Right cardiac atrium (tissue), 5 donors: Measurements from ENCODE around the gene THSD4. TPM values are rescaled to one million over a fixed set of nuclear protein-coding genes. Genes with fewer than 3 reads are reported as not detected.

ENCODE experiments used
- ATAC-seq, 2 donors: fragments of 200-7000 bp; cut with Tn5 transposase; one replicate each; pipeline versions ENCODE4 v1.8.0 to v1.9.1; 2020; ENCODE audit warnings: moderate library complexity in 2 of 2, mild to moderate bottlenecking in 1 of 2
- DNase-seq, 3 donors: peaks; one replicate each; pipeline ENCODE4 v3.0.0-alpha.2; 2020
- H3K27ac ChIP-seq: one replicate; pipeline ENCODE4 v1.5.1; 2013; ENCODE audit warnings: mild to moderate bottlenecking, low read length, control low read depth, moderate library complexity
- H3K27me3 ChIP-seq: one replicate; pipeline ENCODE4 v1.6.1; 2013; ENCODE audit not compliant: control insufficient read depth, insufficient read depth
- H3K4me1 ChIP-seq: one replicate; pipeline ENCODE4 v1.6.1; 2013; ENCODE audit warnings: low read length; ENCODE audit not compliant: control insufficient read depth, insufficient read depth
- H3K4me3 ChIP-seq: one replicate; pipeline ENCODE4 v1.5.1; 2013; ENCODE audit warnings: low read length, control low read depth
- H3K9me3 ChIP-seq: one replicate; pipeline ENCODE4 v1.6.1; 2013; ENCODE audit warnings: low read length; ENCODE audit not compliant: control insufficient read depth
- WGBS: extraction: QIAGEN DNeasy Blood & Tissue Kit; methylation state at CpG from one replicate; pipeline ENCODE4 v1.1.7; 2013; 5-methylcytosine and 5-hydroxymethylcytosine counted together
- intact Hi-C, 4 donors: fragments of 100-400 bp; cut with DNase I; formaldehyde crosslinking; loops; one replicate each; pipeline versions ENCODE4 v1.11.0 to v1.14.0; 2022 to 2023
- polyA plus RNA-seq: library from polyadenylated mRNA; stranded (reverse); fragments of 200-250 nt; gene quantifications from one replicate; pipeline ENCODE4 v1.2.3, GENCODE V29; 2013
- total RNA-seq, 4 donors: library from RNA; stranded (reverse); fragmentation: NEBNext Ultra II Directional; extraction: Animal tissue kit (Norgen Biotek cat#: 25700); gene quantifications; one replicate each; pipeline ENCODE4 v1.2.1, GENCODE V29; 2021
- donor health status: healthy with polysubstance abuse.
- donor health status: DM: no; HTN: yes; CAD: no.
- donor health status: DM: no; HTN: no; CAD: no.
- donor health status: DM: no; HTN: yes; CAD: no; lungs with severe emphysema.
- donor health status: DM: yes; HTN: yes; CAD: no.

THSD4 gene
- total and polyA plus RNA-seq, 5 donors = 40.5 to 93.8 (median 67.3) TPM

- Histone ChIP-seq H3K27ac (no peak overlapping the region), H3K4me1 (no peaks in the 10 kb centered on the region), H3K9me3 (no peaks in the 10 kb centered on the region), H3K4me3 (no peak overlapping the region), H3K27me3 (no peaks in the 10 kb centered on the region)
- 29% methylated on average over 12 of the region's 12 CpGs for WGBS
- DNase-seq = peak; percentile 29 to 71 (median 66)
- ATAC-seq = peak; percentile 62 to 79
- intact Hi-C loops = no loop called here
Measured at GRCh38 chr15:71547011-71547410, 431.7 kb downstream of the THSD4 start.

- H3K9me3 ChIP-seq = no peaks in the 10 kb centered on the region
- WGBS = 39% methylated on average over 4 of the region's 4 CpGs
- H3K4me3 ChIP-seq = no peak overlapping the region
- intact Hi-C loops = no loop called here
- DNase-seq (no peak), ATAC-seq (no peak)
- no peak overlapping the region for H3K27ac ChIP-seq
- H3K4me1 ChIP-seq = no peaks in the 10 kb centered on the region
- no peaks in the 10 kb centered on the region for H3K27me3 ChIP-seq
Measured at GRCh38 chr15:71548401-71548807, 433.1 kb downstream of the THSD4 start.

- H3K4me1 ChIP-seq = no peaks in the 10 kb centered on the region
- ATAC-seq (no peak), DNase-seq (no peak)
- H3K27ac ChIP-seq = peak overlapping the region; percentile 12
- H3K4me3 ChIP-seq = no peak overlapping the region
- no peaks in the 10 kb centered on the region for H3K9me3 ChIP-seq
- WGBS = 55% methylated on average over 5 of the region's 5 CpGs
- intact Hi-C loops = no loop called here
- H3K27me3 ChIP-seq = no peaks in the 10 kb centered on the region
Measured at GRCh38 chr15:71549091-71549490, 433.8 kb downstream of the THSD4 start.

- Histone ChIP-seq H3K27me3 (no peaks in the 10 kb centered on the region), H3K9me3 (no peaks in the 10 kb centered on the region), H3K4me3 (no peak overlapping the region), H3K4me1 (no peaks in the 10 kb centered on the region), H3K27ac (no peak overlapping the region)
- WGBS = 60% methylated on average over 5 of the region's 5 CpGs
- ATAC-seq (peak; percentile 84 to 91), DNase-seq (peak; percentile 34 to 75 (median 72))
- intact Hi-C loops = no loop called here
Measured at GRCh38 chr15:71549697-71550096, 434.4 kb downstream of the THSD4 start.

GRCh38 chr15:71551566-71551965, 436.3 kb downstream of the THSD4 start:
- H3K4me1 ChIP-seq = no peaks in the 10 kb centered on the region
- no peaks in the 10 kb centered on the region for H3K27me3 ChIP-seq
- no peak overlapping the region for H3K27ac ChIP-seq
- 78% methylated on average over 5 of the region's 5 CpGs for WGBS
- no peak for DNase-seq
- ATAC-seq = no peak
- intact Hi-C loops = no loop called here
- H3K4me3 ChIP-seq = no peak overlapping the region
- H3K9me3 ChIP-seq = no peaks in the 10 kb centered on the region

GRCh38 chr15:71559098-71559497, 443.8 kb downstream of the THSD4 start:
- intact Hi-C loops = no loop called here
- H3K27me3 ChIP-seq = no peaks in the 10 kb centered on the region

GRCh38 chr15:71559616-71560015, 444.3 kb downstream of the THSD4 start:
- Histone ChIP-seq H3K27ac (no peak overlapping the region), H3K4me1 (no peaks in the 10 kb centered on the region), H3K27me3 (no peaks in the 10 kb centered on the region), H3K9me3 (no peaks in the 10 kb centered on the region), H3K4me3 (no peak overlapping the region)
- intact Hi-C loops = no loop called here
- DNase-seq (no peak), ATAC-seq (no peak)
- 62% methylated on average over 3 of the region's 3 CpGs for WGBS

More at GRCh38 chr15:71559098-71559497, 443.8 kb downstream of the THSD4 start:
- ATAC-seq (no peak), DNase-seq (no peak)
- H3K27ac ChIP-seq = no peak overlapping the region
- WGBS = 83% methylated on average over 3 of the region's 3 CpGs
- H3K4me1 ChIP-seq = no peaks in the 10 kb centered on the region
- H3K9me3 ChIP-seq = no peaks in the 10 kb centered on the region
- H3K4me3 ChIP-seq = no peak overlapping the region

- H3K9me3 ChIP-seq = no peaks in the 10 kb centered on the region
- ATAC-seq = no peak
- intact Hi-C loops = no loop called here
- H3K4me1 ChIP-seq = peaks cover under 1% of the 10 kb centered on the region
- no peak overlapping the region for H3K4me3 ChIP-seq
- 82% methylated on average over 5 of the region's 5 CpGs for WGBS
- H3K27me3 ChIP-seq = no peaks in the 10 kb centered on the region
- no peak for DNase-seq
- H3K27ac ChIP-seq = no peak overlapping the region
Measured at GRCh38 chr15:71562251-71562650, 447.0 kb downstream of the THSD4 start.

- Histone ChIP-seq H3K27me3 (no peaks in the 10 kb centered on the region), H3K27ac (no peak overlapping the region), H3K4me1 (peaks cover 3% of the 10 kb centered on the region), H3K4me3 (no peak overlapping the region), H3K9me3 (no peaks in the 10 kb centered on the region)
- intact Hi-C loops = no loop called here
- ATAC-seq (no peak), DNase-seq (no peak)
- 0% methylated on average over 1 of the region's 1 CpG for whole genome bisulfite sequencing
Measured at GRCh38 chr15:71564217-71564616, 448.9 kb downstream of the THSD4 start.

GRCh38 chr15:71565006-71565405, 449.7 kb downstream of the THSD4 start:
- Histone ChIP-seq H3K27ac (no peak overlapping the region), H3K27me3 (no peaks in the 10 kb centered on the region), H3K9me3 (no peaks in the 10 kb centered on the region), H3K4me1 (peaks cover 3% of the 10 kb centered on the region), H3K4me3 (no peak overlapping the region)
- ATAC-seq = peak in 1 of 2 donors; percentile 43
- DNase-seq = no peak
- intact Hi-C loops = no loop called here
- 91% methylated on average over 1 of the region's 1 CpG for WGBS

GRCh38 chr15:71565631-71566160, 450.4 kb downstream of the THSD4 start:
- Histone ChIP-seq H3K9me3 (no peaks in the 10 kb centered on the region), H3K27me3 (no peaks in the 10 kb centered on the region), H3K4me1 (peaks cover 3% of the 10 kb centered on the region), H3K27ac (no peak overlapping the region), H3K4me3 (no peak overlapping the region)
- no peak for DNase-seq
- 48% methylated on average over 3 of the region's 3 CpGs for WGBS
- intact Hi-C loops = no loop called here
- peak in 1 of 2 donors; percentile 63 for ATAC-seq

- WGBS = 92% methylated on average over 3 of the region's 3 CpGs
- peak in 1 of 2 donors; percentile 25 for ATAC-seq
- no peak overlapping the region for H3K27ac ChIP-seq
Measured at GRCh38 chr15:71566226-71566625, 451.0 kb downstream of the THSD4 start.

More at GRCh38 chr15:71566226-71566625, 451.0 kb downstream of the THSD4 start:
- H3K27me3 ChIP-seq = no peaks in the 10 kb centered on the region
- no peak for DNase-seq
- peaks cover 3% of the 10 kb centered on the region for H3K4me1 ChIP-seq
- H3K9me3 ChIP-seq = no peaks in the 10 kb centered on the region
- no peak overlapping the region for H3K4me3 ChIP-seq
- intact Hi-C loops = no loop called here
